ENCODE results near the gene LRRN1.
"Not testable (repeated sequence)": the region's sequence is repeated elsewhere in the genome, so short reads cannot be mapped to it uniquely, and the experiment has no call there.

Gene LRRN1

DNA sequence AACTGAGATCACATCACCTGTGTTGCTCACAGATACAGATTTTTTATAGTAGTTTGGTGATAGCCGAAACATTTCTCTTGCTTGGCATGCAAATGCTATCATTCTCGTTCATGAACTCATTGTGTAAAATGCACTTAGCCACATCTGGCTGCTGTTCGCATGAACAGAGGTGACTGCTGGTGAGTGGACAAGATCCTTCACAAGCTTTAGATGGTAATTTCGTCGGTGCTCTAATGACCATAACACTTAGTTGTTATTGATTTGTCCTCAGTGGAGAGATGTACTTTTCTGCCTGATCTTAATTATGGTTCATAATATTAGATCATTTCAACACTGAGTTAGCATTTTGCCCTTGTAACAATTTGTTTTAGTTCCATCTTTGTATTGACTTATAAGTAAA is 13.8 kb downstream of the LRRN1 start:
- DNase-seq: no peak

- no peak for DNase-seq
These were observed 16.0 kb downstream of the LRRN1 start for GRCh38 chr3:3815206-3815605.

DNA sequence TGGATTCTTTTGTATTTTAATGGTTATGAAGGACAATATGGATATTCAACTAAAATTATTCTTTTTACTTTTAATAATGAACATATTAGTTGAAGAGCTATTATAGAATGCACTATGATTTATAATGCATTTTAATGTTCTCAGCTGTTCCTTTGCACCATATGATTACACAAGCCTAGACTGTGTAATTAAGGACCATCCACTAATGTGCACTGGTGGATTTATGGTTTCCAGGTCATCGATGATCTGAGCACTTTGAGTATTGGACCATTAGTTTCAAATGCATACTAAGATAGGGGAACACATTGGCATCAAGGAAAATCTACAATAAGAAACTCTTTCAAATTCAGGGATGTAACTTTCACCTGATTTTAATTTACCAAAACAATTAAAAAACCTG is 16.8 kb downstream of the LRRN1 start:
- DNase-seq: no peak

- no peak for DNase-seq
These were observed 18.6 kb downstream of the LRRN1 start for GRCh38 chr3:3817865-3818264.

DNA sequence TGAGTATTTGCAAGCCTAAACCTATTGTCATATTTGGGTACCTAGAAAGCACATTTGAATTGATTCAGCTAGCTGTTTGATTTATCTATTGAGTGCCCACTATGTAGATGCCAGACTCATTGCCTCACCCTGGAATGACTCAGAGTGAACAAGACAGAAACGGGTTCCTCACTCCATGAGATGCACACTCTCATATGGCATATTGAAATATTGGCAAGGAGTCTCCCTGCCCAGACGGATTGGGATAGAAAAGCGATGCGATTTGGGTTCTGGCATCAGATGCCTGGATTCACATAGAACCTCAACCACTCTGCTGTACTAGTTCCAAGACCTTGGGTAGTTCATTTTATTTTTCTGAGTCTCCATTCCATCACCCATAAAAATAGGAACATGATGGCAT is 22.5 kb downstream of the LRRN1 start:
- no peak for DNase-seq

DNA sequence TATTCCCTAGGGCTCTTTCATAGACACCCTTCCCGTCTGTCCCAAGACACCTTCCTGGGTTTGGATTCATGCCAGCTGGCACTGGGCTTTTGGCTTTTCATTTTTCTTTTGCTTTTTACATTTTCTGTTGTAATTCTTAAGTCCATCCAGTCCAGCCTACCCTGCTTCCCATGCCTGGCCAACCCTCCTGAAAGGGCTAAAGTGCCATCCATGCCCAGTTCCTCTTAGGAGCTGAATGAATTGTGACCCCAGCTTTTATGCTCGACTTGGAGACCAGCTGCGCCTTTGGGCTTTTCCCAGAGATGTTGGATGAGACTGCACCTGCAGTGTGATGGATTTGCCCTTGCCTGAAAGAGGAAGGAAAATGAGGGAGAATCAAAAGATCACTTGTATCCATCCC is 25.8 kb downstream of the LRRN1 start:
- DNase-seq: no peak

- no peak for DNase-seq
These were observed 27.3 kb downstream of the LRRN1 start for GRCh38 chr3:3826521-3826920.

- no peak for DNase-seq
These were observed 27.9 kb downstream of the LRRN1 start for GRCh38 chr3:3827111-3827510.

- DNase-seq: not testable (repeated sequence)
These were observed 29.2 kb downstream of the LRRN1 start for GRCh38 chr3:3828417-3828816.

DNA sequence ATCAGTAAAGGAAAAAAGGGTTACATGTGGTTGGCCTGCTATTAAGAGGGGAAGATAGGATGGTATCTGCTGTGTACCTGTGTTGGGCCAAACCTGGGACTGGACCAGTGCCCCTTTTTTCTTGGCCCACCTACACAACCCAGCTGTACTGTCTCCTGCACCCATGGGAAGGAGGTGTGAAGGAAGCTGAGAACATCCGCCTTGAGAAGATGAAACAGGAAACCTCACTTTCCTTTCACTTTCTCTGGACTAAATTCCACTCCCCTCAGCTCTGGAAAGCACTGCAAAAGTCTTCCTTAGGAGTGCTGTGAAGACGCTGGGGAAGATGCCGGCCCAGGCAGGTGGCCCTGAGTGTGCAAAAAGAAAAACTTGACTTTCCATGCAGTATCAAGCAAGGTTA is 37.6 kb downstream of the LRRN1 start:
- no peak for DNase-seq

- no peak for DNase-seq
These were observed 43.1 kb downstream of the LRRN1 start for GRCh38 chr3:3842356-3842755.

DNA sequence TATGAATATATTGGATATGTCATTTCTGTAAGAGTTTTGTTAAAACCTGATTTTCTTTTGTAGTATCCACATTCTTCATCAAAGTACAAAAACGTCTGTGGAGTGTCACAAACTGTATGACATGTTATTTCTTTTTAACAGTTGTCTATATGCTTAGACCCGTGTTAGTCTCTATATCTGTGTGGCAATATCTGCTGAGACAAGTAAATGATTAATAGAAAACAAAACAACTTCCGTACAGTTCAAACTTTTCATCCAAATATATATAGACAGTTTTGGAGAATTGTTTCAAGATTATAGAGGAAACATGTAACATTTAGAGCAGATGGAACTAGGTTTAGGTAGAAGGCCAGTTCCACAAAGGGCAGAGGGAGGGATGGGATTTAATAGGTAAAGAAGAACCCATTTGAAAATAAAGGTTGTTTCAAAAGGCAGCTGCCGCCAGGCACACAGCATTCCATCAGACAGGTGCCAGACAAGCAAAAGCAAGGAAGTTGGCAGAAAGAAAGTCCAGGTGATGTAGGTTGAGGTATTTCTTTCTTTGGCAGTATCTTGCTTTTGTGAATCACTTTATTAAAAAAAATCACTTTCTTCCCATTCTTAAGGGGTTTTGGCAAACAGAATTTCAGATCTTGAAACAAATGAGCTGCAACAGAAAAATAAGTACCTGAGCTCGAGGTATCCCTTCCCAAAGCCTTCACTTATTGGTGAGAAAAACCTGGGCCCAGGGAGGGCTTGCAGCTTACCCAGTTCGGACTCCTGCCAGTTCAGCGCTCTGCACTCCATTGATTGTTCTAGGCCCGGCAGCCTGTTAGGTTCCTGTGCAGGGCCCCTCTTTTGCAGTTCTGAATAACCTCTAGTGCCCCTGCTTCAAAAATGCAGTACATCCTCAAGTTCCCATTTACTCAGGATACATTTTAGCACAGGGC is 49.0 kb downstream of the LRRN1 start:
- no peak for DNase-seq

DNA sequence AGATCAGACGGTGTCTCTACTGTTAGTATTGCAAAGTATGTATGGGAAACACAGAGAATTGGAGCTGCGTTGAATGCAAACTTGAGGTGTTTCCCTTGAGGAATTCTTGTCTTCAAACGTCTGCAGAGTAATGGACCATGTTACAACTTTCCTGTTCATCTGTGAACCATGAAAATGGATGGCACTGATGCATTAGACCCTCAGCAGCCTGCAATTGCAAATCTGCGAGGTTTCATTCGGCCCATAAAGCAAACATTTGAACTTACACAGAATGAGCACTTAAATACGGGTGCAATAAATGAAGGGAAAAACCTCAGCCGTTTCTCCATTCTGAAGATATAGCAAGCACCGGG is 49.7 kb downstream of the LRRN1 start:
- no peak for DNase-seq

DNA sequence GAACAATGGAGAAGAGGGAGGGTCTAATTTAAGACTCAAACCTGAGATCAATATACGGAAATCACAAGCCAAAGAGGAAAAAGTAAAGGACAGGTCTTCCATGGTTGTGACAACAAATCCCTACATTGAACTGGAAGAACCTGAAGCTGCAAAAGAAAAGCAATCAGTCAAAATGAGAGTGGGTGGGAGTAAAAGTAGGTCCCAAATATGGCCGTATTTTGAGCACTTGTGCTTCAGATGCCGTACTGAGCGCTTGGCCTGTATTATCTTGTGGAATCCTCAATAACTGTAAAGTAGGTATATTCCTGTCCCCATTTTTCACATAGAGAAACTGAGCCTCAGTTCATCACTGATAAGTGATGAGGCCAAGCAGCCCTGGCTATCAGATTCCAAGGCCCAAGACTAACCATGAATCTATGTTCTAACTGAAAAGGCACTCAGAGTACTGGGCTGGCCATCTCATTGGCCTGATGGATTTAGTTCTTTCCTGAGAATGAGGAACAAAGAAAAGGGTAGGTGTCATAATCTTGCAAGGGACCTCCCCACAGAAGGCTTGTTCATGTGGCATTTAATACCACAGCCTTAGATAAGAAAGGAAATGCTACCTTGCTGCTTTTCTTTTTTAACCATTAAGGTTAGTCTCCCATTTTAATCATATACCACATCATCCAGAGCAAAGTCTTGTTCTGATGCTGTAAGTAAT is 52.5 kb downstream of the LRRN1 start:
- no peak for DNase-seq

DNA sequence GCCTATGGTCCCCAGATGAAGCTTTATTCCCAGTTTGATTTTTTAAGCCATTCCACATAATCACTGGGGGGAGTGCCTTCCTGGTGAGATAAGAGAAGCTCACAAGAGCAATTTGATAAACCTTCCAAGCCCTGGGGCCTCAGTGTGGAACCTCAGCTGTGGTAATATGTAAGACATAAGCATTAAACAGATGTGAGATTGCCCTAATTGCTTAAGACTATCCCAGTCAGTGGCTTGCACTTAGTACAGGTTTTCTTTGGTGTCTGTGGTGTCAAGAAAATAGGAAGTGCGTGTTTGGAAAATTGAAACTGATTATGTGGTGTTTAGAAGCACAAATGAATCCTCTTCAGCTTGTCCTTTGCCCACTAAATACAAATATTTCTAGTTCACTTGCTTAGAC is 54.3 kb downstream of the LRRN1 start:
- DNase-seq: no peak

DNA sequence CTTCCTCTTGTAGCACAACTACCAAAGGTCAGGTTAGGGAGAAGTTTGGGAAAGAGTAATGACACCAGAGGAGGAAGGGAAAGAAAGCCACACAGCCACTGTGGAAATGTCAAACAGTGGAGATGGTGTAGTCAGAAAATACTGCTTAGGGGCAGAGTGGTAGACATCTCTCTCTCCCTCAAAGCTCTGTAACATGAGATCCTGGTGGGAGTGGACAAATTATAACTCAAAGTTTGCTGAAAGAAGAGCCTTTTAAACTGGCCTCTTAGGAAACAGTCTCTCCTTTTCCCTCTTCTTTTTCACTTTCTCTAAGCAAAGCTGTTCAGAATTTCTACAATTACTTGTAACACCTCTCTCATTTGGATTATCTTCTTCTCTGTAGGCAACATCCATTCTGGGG is 55.8 kb downstream of the LRRN1 start:
- DNase-seq: no peak

- DNase-seq: no peak
These were observed 61.0 kb downstream of the LRRN1 start for GRCh38 chr3:3860235-3860634.

DNA sequence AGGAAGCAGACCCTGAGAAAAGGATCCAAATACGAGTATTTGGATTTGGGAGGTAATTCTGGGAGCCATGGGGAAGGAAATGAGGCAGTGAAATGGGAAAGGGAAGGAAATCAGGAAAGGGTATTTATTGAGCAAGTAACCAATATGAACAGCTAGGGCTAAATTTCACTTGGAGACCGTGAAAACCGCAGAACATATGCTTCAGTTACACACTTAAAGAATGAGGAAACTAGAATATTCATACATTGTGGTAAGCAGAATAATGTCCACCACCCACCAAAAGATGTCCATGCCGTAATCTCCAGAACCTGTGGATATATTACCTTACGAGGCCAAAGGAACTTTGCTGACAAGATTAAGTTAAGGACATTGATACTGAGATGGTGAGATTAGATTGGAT is 63.3 kb downstream of the LRRN1 start:
- no peak for DNase-seq

- no peak for DNase-seq
These were observed 76.3 kb downstream of the LRRN1 start for GRCh38 chr3:3875491-3875890.

GRCh38 chr3:3881050-3881449 is 81.8 kb downstream of the LRRN1 start:
- DNase-seq: no peak

- DNase-seq: not testable (repeated sequence)
These were observed 88.1 kb downstream of the LRRN1 start for GRCh38 chr3:3887311-3887710.

- DNase-seq: no peak
These were observed 94.4 kb downstream of the LRRN1 start for GRCh38 chr3:3893590-3893989.

Measured in islet precursor cell (in vitro differentiated cells).